Neural crest cell (in vitro differentiated cells): ENCODE results near the gene GSK3B. TPM values are rescaled to one million over a fixed set of nuclear protein-coding genes. Genes with fewer than 3 reads are reported as not detected.
"Not testable (repeated sequence)": the region's sequence is repeated elsewhere in the genome, so short reads cannot be mapped to it uniquely, and the experiment has no call there.

Experiments used
- DNase-seq: peaks from one replicate; pipeline ENCODE4 v3.0.0; 2021; ENCODE audit warnings: low read depth, mixed read lengths, low spot score
- H3K27ac Mint-ChIP-seq: one replicate; pipeline ENCODE4 v1.8.0; 2021; ENCODE audit warnings: mild to moderate bottlenecking, mixed read lengths; ENCODE audit not compliant: unreplicated experiment
- H3K27me3 Mint-ChIP-seq: 2 replicates; pipeline ENCODE4 v1.8.0; 2021; ENCODE audit warnings: low read depth, mild to moderate bottlenecking, mixed read lengths
- H3K36me3 Mint-ChIP-seq: 2 replicates; pipeline ENCODE4 v1.8.0; 2021; ENCODE audit warnings: low read depth, mild to moderate bottlenecking, mixed read lengths
- H3K4me1 Mint-ChIP-seq: 2 replicates; pipeline ENCODE4 v1.8.0; 2021; ENCODE audit warnings: mixed read lengths
- H3K4me3 Mint-ChIP-seq: one replicate; pipeline ENCODE4 v1.8.0; 2021; ENCODE audit warnings: mild to moderate bottlenecking, mixed read lengths
- H3K9me3 Mint-ChIP-seq: 2 replicates; pipeline ENCODE4 v1.8.0; 2021; ENCODE audit warnings: mixed read lengths
- CTCF ChIP-seq: fragments of 200-600 bp; sonication (generic); conservative IDR thresholded peaks from 2 replicates; pipeline ENCODE4 v1.5.0; 2021; ENCODE audit warnings: antibody characterized with exemption, mild to moderate bottlenecking
- total RNA-seq: library from RNA; stranded (reverse); gene quantifications from 2 replicates; pipeline ENCODE4 v1.2.1, GENCODE V29; 2021

The GSK3B gene
- total RNA-seq, 1 donor from 2014 or later: 81.5 TPM

- H3K27me3 Mint-ChIP-seq: no peaks in the 10 kb centered on the region
- no peak overlapping the region for H3K27ac Mint-ChIP-seq
- H3K9me3 Mint-ChIP-seq: peaks cover 2% of the 10 kb centered on the region
- no peak for DNase-seq
- H3K4me3 Mint-ChIP-seq: no peak overlapping the region
- no peak for TF ChIP-seq CTCF
- peaks cover 12% of the 10 kb centered on the region for H3K4me1 Mint-ChIP-seq
- peaks cover 23% of the 10 kb centered on the region for H3K36me3 Mint-ChIP-seq
These were observed 200.5 kb downstream of the GSK3B start for GRCh38 chr3:119893769-119894168.

- H3K4me1 Mint-ChIP-seq: peaks cover 12% of the 10 kb centered on the region
- no peaks in the 10 kb centered on the region for H3K27me3 Mint-ChIP-seq
- H3K36me3 Mint-ChIP-seq: peaks cover 38% of the 10 kb centered on the region
- peak overlapping the region; percentile 2 for H3K4me3 Mint-ChIP-seq
- peaks cover 5% of the 10 kb centered on the region for H3K9me3 Mint-ChIP-seq
- TF ChIP-seq CTCF: peak; percentile 82
- no peak overlapping the region for H3K27ac Mint-ChIP-seq
- DNase-seq: peak; percentile 38
These were observed 202.1 kb downstream of the GSK3B start for GRCh38 chr3:119891944-119892721.

GRCh38 chr3:119888681-119889080 is 205.6 kb downstream of the GSK3B start:
- peaks cover 12% of the 10 kb centered on the region for H3K4me1 Mint-ChIP-seq
- DNase-seq, H3K27ac Mint-ChIP-seq, H3K4me3 Mint-ChIP-seq, H3K9me3 Mint-ChIP-seq, H3K27me3 Mint-ChIP-seq: not testable (repeated sequence)
- peaks cover 43% of the 10 kb centered on the region for H3K36me3 Mint-ChIP-seq

GRCh38 chr3:119885746-119886530 is 208.3 kb downstream of the GSK3B start:
- no peak for DNase-seq

GRCh38 chr3:119884161-119884557 is 210.1 kb downstream of the GSK3B start:
- H3K27ac Mint-ChIP-seq: no peak overlapping the region
- H3K36me3 Mint-ChIP-seq: peaks cover 47% of the 10 kb centered on the region
- no peaks in the 10 kb centered on the region for H3K27me3 Mint-ChIP-seq
- DNase-seq: no peak
- no peak overlapping the region for H3K4me3 Mint-ChIP-seq
- peaks cover 8% of the 10 kb centered on the region for H3K9me3 Mint-ChIP-seq
- H3K4me1 Mint-ChIP-seq: no peaks in the 10 kb centered on the region
- no peak for TF ChIP-seq CTCF

More at GRCh38 chr3:119885746-119886530, 208.3 kb downstream of the GSK3B start:
- H3K27me3 Mint-ChIP-seq: no peaks in the 10 kb centered on the region
- no peak for TF ChIP-seq CTCF
- H3K4me3 Mint-ChIP-seq: no peak overlapping the region
- H3K27ac Mint-ChIP-seq: no peak overlapping the region
- H3K36me3 Mint-ChIP-seq: peaks cover 46% of the 10 kb centered on the region
- peaks cover 8% of the 10 kb centered on the region for H3K9me3 Mint-ChIP-seq
- no peaks in the 10 kb centered on the region for H3K4me1 Mint-ChIP-seq
